HG03060 (cell line): ENCODE measurements around the gene MIS18A.
A peak's percentile ranks its signal among the peaks of the same experiment; 100 is the strongest.
"Not testable (repeated sequence)": the region's sequence is repeated elsewhere in the genome, so short reads cannot be mapped to it uniquely, and the experiment has no call there.

Experiments
- ATAC-seq: cut with Tn5 transposase; IDR thresholded peaks from one replicate; pipeline ENCODE4 v1.9.1; 2021; ENCODE audit warnings: low read depth, moderate number of reproducible peaks; ENCODE audit not compliant: unreplicated experiment

Gene MIS18A

GRCh38 chr21:32278518-32279376 lies at the start of gene MIS18A:
Gene MIS18A (minus strand): TSS chr21:32279049. CDS start chr21:32279014, 35 bp downstream.
- ATAC-seq, result peak; percentile 62

GRCh38 chr21:32328595-32328994 lies 49.7 kb upstream of the MIS18A start:
- no peak for ATAC-seq

- ATAC-seq, result no peak
Observed at GRCh38 chr21:32325706-32326105, 46.9 kb upstream of the MIS18A start.

- no peak for ATAC-seq
Observed at GRCh38 chr21:32322676-32323075, 43.8 kb upstream of the MIS18A start.

GRCh38 chr21:32322103-32322502 lies 43.3 kb upstream of the MIS18A start:
- no peak for ATAC-seq

GRCh38 chr21:32321480-32321879 lies 42.6 kb upstream of the MIS18A start:
- ATAC-seq, result no peak

GRCh38 chr21:32320726-32321125 lies 41.9 kb upstream of the MIS18A start:
- ATAC-seq, result no peak

- no peak for ATAC-seq
Observed at GRCh38 chr21:32320059-32320458, 41.2 kb upstream of the MIS18A start.

- ATAC-seq, result no peak
Observed at GRCh38 chr21:32319012-32319411, 40.2 kb upstream of the MIS18A start.

GRCh38 chr21:32317726-32318125 lies 38.9 kb upstream of the MIS18A start:
- ATAC-seq, result no peak

- ATAC-seq, result no peak
Observed at GRCh38 chr21:32316361-32317215, 37.7 kb upstream of the MIS18A start.

- no peak for ATAC-seq
Observed at GRCh38 chr21:32315511-32316281, 36.8 kb upstream of the MIS18A start.

- no peak for ATAC-seq
Observed at GRCh38 chr21:32314806-32315205, 36.0 kb upstream of the MIS18A start.

GRCh38 chr21:32312976-32313375 lies 34.1 kb upstream of the MIS18A start:
- ATAC-seq, result no peak

GRCh38 chr21:32312326-32312725 lies 33.5 kb upstream of the MIS18A start:
- ATAC-seq, result no peak

- no peak for ATAC-seq
Observed at GRCh38 chr21:32311621-32312020, 32.8 kb upstream of the MIS18A start.

- not testable (repeated sequence) for ATAC-seq
Observed at GRCh38 chr21:32310976-32311375, 32.1 kb upstream of the MIS18A start.

- no peak for ATAC-seq
Observed at GRCh38 chr21:32309906-32310460, 31.1 kb upstream of the MIS18A start.

- no peak for ATAC-seq
Observed at GRCh38 chr21:32308696-32309095, 29.8 kb upstream of the MIS18A start.

GRCh38 chr21:32307706-32308105 lies 28.9 kb upstream of the MIS18A start:
- ATAC-seq, result no peak
